Fibroblast of lung (primary cell): Measurements from ENCODE around the gene AGBL4. TPM values are rescaled to one million over a fixed set of nuclear protein-coding genes. Genes with fewer than 3 reads are reported as not detected.

ENCODE experiments used
- DNase-seq, 2 donors: peaks; one replicate each; pipeline versions ENCODE4 v3.0.0 to v3.0.0-alpha.2; 2010; ENCODE audit warnings: low read depth in 2 of 2
- H2AFZ ChIP-seq: 2 replicates; pipeline ENCODE4 v1.5.1; 2012; ENCODE audit warnings: low read length, control low read depth, inconsistent platforms
- H3K27ac ChIP-seq: 2 replicates; pipeline ENCODE4 v1.5.1; 2011; ENCODE audit warnings: low read length, control low read depth; ENCODE audit not compliant: insufficient read depth
- H3K27me3 ChIP-seq: 2 replicates; pipeline ENCODE4 v1.5.1; 2011; ENCODE audit warnings: mild to moderate bottlenecking, low read length; ENCODE audit not compliant: control insufficient read depth, insufficient read depth
- H3K36me3 ChIP-seq: 2 replicates; pipeline ENCODE4 v1.5.1; 2011; ENCODE audit warnings: low read length; ENCODE audit not compliant: control insufficient read depth, insufficient read depth
- H3K4me1 ChIP-seq: 2 replicates; pipeline ENCODE4 v1.5.1; 2011; ENCODE audit warnings: low read length; ENCODE audit not compliant: control insufficient read depth, insufficient read depth; ENCODE audit errors: extremely low read depth
- H3K4me2 ChIP-seq: 2 replicates; pipeline ENCODE4 v1.5.1; 2011; ENCODE audit warnings: low read length, control low read depth; ENCODE audit not compliant: insufficient read depth; ENCODE audit errors: extremely low read depth
- H3K4me3 ChIP-seq, 4 experiments: fragments of 200-600 bp in 1 of 4; sonication (generic) in 1 of 4; replicated peaks in 1 of 4; 2 replicates each; pipeline ENCODE4 v1.5.1; 2011 to 2016; ENCODE audit warnings: low read length in 4 of 4, low read depth in 3 of 4, mild to moderate bottlenecking in 3 of 4, control low read depth in 2 of 4, inconsistent platforms in 1 of 4, mixed read lengths in 1 of 4; ENCODE audit not compliant: insufficient read depth in 1 of 4; ENCODE audit errors: control extremely low read depth in 1 of 4
- H3K79me2 ChIP-seq: 2 replicates; pipeline ENCODE4 v1.5.1; 2012; ENCODE audit warnings: mild to moderate bottlenecking, low read length, inconsistent platforms; ENCODE audit not compliant: control insufficient read depth, insufficient read depth
- H3K9ac ChIP-seq: 2 replicates; pipeline ENCODE4 v1.5.1; 2011; ENCODE audit warnings: mild to moderate bottlenecking, low read length, control low read depth; ENCODE audit not compliant: insufficient read depth
- H3K9me3 ChIP-seq: 2 replicates; pipeline ENCODE4 v1.5.1; 2012; ENCODE audit warnings: low read depth, low read length; ENCODE audit not compliant: control insufficient read depth, insufficient read depth
- H4K20me1 ChIP-seq: 2 replicates; pipeline ENCODE4 v1.5.1; 2011; ENCODE audit warnings: low read length; ENCODE audit not compliant: control insufficient read depth, insufficient read depth; ENCODE audit errors: extremely low read depth
- CTCF ChIP-seq, 2 donors: IDR thresholded peaks in 1 of 2; conservative IDR thresholded peaks in 1 of 2; 1 replicate in 1 of 2; 2 replicates in 1 of 2; pipeline ENCODE4 v1.5.1; 2011 to 2012; ENCODE audit warnings: low read length in 2 of 2, control low read depth in 1 of 2, inconsistent platforms in 1 of 2, low read depth in 1 of 2, mild to moderate bottlenecking in 1 of 2
- EZH2 ChIP-seq: IDR thresholded peaks from 2 replicates; pipeline ENCODE4 v1.5.1; 2012; ENCODE audit warnings: low read length, control low read depth, mild to moderate bottlenecking; ENCODE audit errors: missing control alignments
- polyA plus RNA-seq, 2 donors: library from polyadenylated mRNA; depleted of rRNA in 1 of 2; stranded (reverse) in 1 of 2; unstranded in 1 of 2; fragments of >200 nt; gene quantifications; 2 replicates each; pipeline ENCODE4 v1.2.1, GENCODE V29; 2011 to 2012; ENCODE audit warnings: missing spikeins in 1 of 2
- total RNA-seq: library from RNA; depleted of rRNA; stranded (reverse); fragments of >200 nt; gene quantifications from 2 replicates; pipeline ENCODE4 v1.2.1, GENCODE V29; 2014

Gene AGBL4
- total and polyA plus RNA-seq, 2 donors (not counting 1 experiment from before 2014, with no cell fraction given), result not detected

GRCh38 chr1:48785869-48786268 lies 1237.9 kb downstream of the AGBL4 start:
- Histone ChIP-seq H3K4me1 (no peaks in the 10 kb centered on the region), H3K27ac (no peak overlapping the region), H3K9me3 (no peaks in the 10 kb centered on the region), H3K27me3 (no peaks in the 10 kb centered on the region), H4K20me1 (no peaks in the 10 kb centered on the region), H3K36me3 (no peaks in the 10 kb centered on the region), H3K4me3 (no peak overlapping the region), H2AFZ (no peak overlapping the region), H3K4me2 (no peak overlapping the region), H3K79me2 (no peaks in the 10 kb centered on the region), H3K9ac (no peak overlapping the region)
- no peak for DNase-seq
- TF ChIP-seq CTCF (conservative IDR thresholded peaks at IDR 0.05 in 1 of 2, IDR thresholded peaks at IDR 0.05 in 1 of 2; ENCODE audit: low read depth in 1 of 2, low read length in 2 of 2) (no peak), EZH2 (no peak)

- TF ChIP-seq EZH2, result no peak
- TF ChIP-seq CTCF (conservative IDR thresholded peaks at IDR 0.05 in 1 of 2, IDR thresholded peaks at IDR 0.05 in 1 of 2; ENCODE audit: low read depth in 1 of 2, low read length in 2 of 2), result no peak
- no peak overlapping the region for H3K4me3 ChIP-seq
- H3K4me2 ChIP-seq, result no peak overlapping the region
- no peak overlapping the region for H2AFZ ChIP-seq
- no peak overlapping the region for H3K9ac ChIP-seq
- H3K79me2 ChIP-seq, result no peaks in the 10 kb centered on the region
- H3K4me1 ChIP-seq, result no peaks in the 10 kb centered on the region
- no peak for DNase-seq
- H3K36me3 ChIP-seq, result no peaks in the 10 kb centered on the region
- H3K9me3 ChIP-seq, result no peaks in the 10 kb centered on the region
- H3K27me3 ChIP-seq, result no peaks in the 10 kb centered on the region
- H4K20me1 ChIP-seq, result no peaks in the 10 kb centered on the region
- no peak overlapping the region for H3K27ac ChIP-seq
Measured at GRCh38 chr1:48784301-48784700, 1239.5 kb downstream of the AGBL4 start.

- TF ChIP-seq EZH2, result no peak
- no peak for TF ChIP-seq CTCF (conservative IDR thresholded peaks at IDR 0.05 in 1 of 2, IDR thresholded peaks at IDR 0.05 in 1 of 2; ENCODE audit: low read depth in 1 of 2, low read length in 2 of 2)
- Histone ChIP-seq H3K4me3 (peak overlapping the region in 2 of 4 experiments; percentile 48 to 89), H3K4me2 (no peak overlapping the region)
Measured at GRCh38 chr1:48777219-48777895, 1246.4 kb downstream of the AGBL4 start.

More at GRCh38 chr1:48777219-48777895, 1246.4 kb downstream of the AGBL4 start:
- Histone ChIP-seq H3K4me1 (no peaks in the 10 kb centered on the region), H4K20me1 (no peaks in the 10 kb centered on the region), H3K27me3 (peaks cover 12% of the 10 kb centered on the region), H3K36me3 (no peaks in the 10 kb centered on the region), H3K27ac (no peak overlapping the region), H3K9me3 (no peaks in the 10 kb centered on the region), H3K79me2 (no peaks in the 10 kb centered on the region), H3K9ac (no peak overlapping the region), H2AFZ (no peak overlapping the region)
- no peak for DNase-seq
